Neuronal stem cell (in vitro differentiated cells): ENCODE results near the gene ZNF628. TPM values are rescaled to one million over a fixed set of nuclear protein-coding genes. Genes with fewer than 3 reads are reported as not detected.

Experiments used
- DNase-seq: peaks from one replicate; pipeline ENCODE4 v3.0.0-alpha.2; 2013; ENCODE audit warnings: low spot score
- H2AFZ ChIP-seq: one replicate; pipeline ENCODE4 v1.6.1; 2013; ENCODE audit warnings: mild to moderate bottlenecking, low read length, inconsistent platforms
- H2AK5ac ChIP-seq: 2 replicates; pipeline ENCODE4 v1.6.1; 2013; ENCODE audit warnings: low read depth, mild to moderate bottlenecking, inconsistent platforms, low read length, moderate library complexity, mixed read lengths
- H2BK120ac ChIP-seq: 2 replicates; pipeline ENCODE4 v1.6.1; 2013; ENCODE audit warnings: low read depth, mild to moderate bottlenecking, inconsistent platforms, low read length, moderate library complexity, mixed read lengths
- H2BK12ac ChIP-seq: one replicate; pipeline ENCODE4 v1.6.1; 2013; ENCODE audit warnings: low read length, inconsistent platforms
- H2BK15ac ChIP-seq: 2 replicates; pipeline ENCODE4 v1.6.1; 2013; ENCODE audit warnings: mild to moderate bottlenecking, low read length, inconsistent platforms, mixed read lengths
- H2BK5ac ChIP-seq: one replicate; pipeline ENCODE4 v1.6.1; 2013; ENCODE audit warnings: inconsistent platforms, mild to moderate bottlenecking, low read length, moderate library complexity
- H3K14ac ChIP-seq: one replicate; pipeline ENCODE4 v1.6.1; 2013; ENCODE audit warnings: low read length, inconsistent platforms
- H3K18ac ChIP-seq: 2 replicates; pipeline ENCODE4 v1.6.1; 2013; ENCODE audit warnings: low read length, inconsistent platforms
- H3K23ac ChIP-seq: 2 replicates; pipeline ENCODE4 v1.6.1; 2013; ENCODE audit warnings: low read depth, mild to moderate bottlenecking, mixed read lengths, low read length, inconsistent platforms; ENCODE audit not compliant: poor library complexity
- H3K27ac ChIP-seq: replicated peaks from 3 replicates; pipeline ENCODE4 v1.5.1; 2013; ENCODE audit warnings: low read length, inconsistent platforms
- H3K27me3 ChIP-seq, 3 experiments: 2 replicates each; pipeline ENCODE4 v1.6.1; 2013; ENCODE audit warnings: low read length in 3 of 3, mild to moderate bottlenecking in 2 of 3, inconsistent platforms in 1 of 3, low read depth in 1 of 3, mixed read lengths in 1 of 3, moderate library complexity in 1 of 3; ENCODE audit not compliant: control insufficient read depth in 3 of 3, insufficient read depth in 3 of 3
- H3K36me3 ChIP-seq, 2 donors: replicated peaks in 1 of 2; 2 replicates each; pipeline ENCODE4 v1.6.1; 2013; ENCODE audit warnings: low read length in 2 of 2; ENCODE audit not compliant: control insufficient read depth in 2 of 2, insufficient read depth in 2 of 2
- H3K4ac ChIP-seq: 2 replicates; pipeline ENCODE4 v1.6.1; 2013; ENCODE audit warnings: inconsistent platforms, mild to moderate bottlenecking, low read length, moderate library complexity
- H3K4me1 ChIP-seq, 2 donors: 1 replicate in 1 of 2; 2 replicates in 1 of 2; pipeline ENCODE4 v1.6.1; 2013; ENCODE audit warnings: low read length in 2 of 2, low read depth in 1 of 2; ENCODE audit not compliant: control insufficient read depth in 2 of 2, insufficient read depth in 1 of 2
- H3K4me2 ChIP-seq: one replicate; pipeline ENCODE4 v1.6.1; 2013; ENCODE audit warnings: mild to moderate bottlenecking, low read length, inconsistent platforms; ENCODE audit not compliant: insufficient read depth, poor library complexity, severe bottlenecking
- H3K4me3 ChIP-seq, 2 donors: 2 replicates each; pipeline ENCODE4 v1.5.1; 2013; ENCODE audit warnings: low read length in 2 of 2, mild to moderate bottlenecking in 2 of 2, inconsistent platforms in 1 of 2, moderate library complexity in 1 of 2
- H3K79me1 ChIP-seq: one replicate; pipeline ENCODE4 v1.6.1; 2013; ENCODE audit warnings: low read depth, mild to moderate bottlenecking, inconsistent platforms, low read length, moderate library complexity
- H3K9ac ChIP-seq: one replicate; pipeline ENCODE4 v1.6.1; 2013; ENCODE audit warnings: mild to moderate bottlenecking, low read depth, low read length, inconsistent platforms; ENCODE audit not compliant: poor library complexity
- H3K9me3 ChIP-seq, 2 donors: replicated peaks in 1 of 2; 2 replicates each; pipeline versions ENCODE3 to v1.6.1; 2013; ENCODE audit warnings: low read length in 2 of 2, mild to moderate bottlenecking in 2 of 2, inconsistent platforms in 1 of 2, low read depth in 1 of 2, mixed read lengths in 1 of 2, moderate library complexity in 1 of 2; ENCODE audit not compliant: control insufficient read depth in 2 of 2, insufficient read depth in 1 of 2
- H4K8ac ChIP-seq: one replicate; pipeline ENCODE4 v1.6.1; 2013; ENCODE audit warnings: low read depth, mild to moderate bottlenecking, inconsistent platforms, low read length, moderate library complexity
- H4K91ac ChIP-seq: one replicate; pipeline ENCODE4 v1.6.1; 2013; ENCODE audit warnings: low read length, low read depth, mild to moderate bottlenecking, inconsistent platforms; ENCODE audit not compliant: poor library complexity
- WGBS, 2 donors: extraction: QIAGEN DNeasy Blood & Tissue Kit; methylation state at CpG; one replicate each; pipeline ENCODE4 v1.1.7; 2013; ENCODE audit warnings: missing lambda C conversion rate in 2 of 2, mixed read lengths in 1 of 2; ENCODE audit not compliant: insufficient read length in 2 of 2, insufficient replicate concordance in 1 of 2; ENCODE audit errors: extremely low coverage in 2 of 2; 5-methylcytosine and 5-hydroxymethylcytosine counted together
- polyA plus RNA-seq, 2 experiments: library from polyadenylated mRNA; stranded (reverse); fragments of 200-250 nt; gene quantifications; one replicate each; pipeline ENCODE4 v1.2.3, GENCODE V29; 2013

The ZNF628 gene
- 8.4 TPM for polyA plus RNA-seq (2013, experiment 1 of 2)
- polyA plus RNA-seq (2013, experiment 2 of 2) = 8.7 TPM

- Histone ChIP-seq H2BK15ac (peak within 1 kb of the TSS; percentile 65), H4K8ac (peak within 1 kb of the TSS; percentile 96), H3K4ac (no peak within 1 kb of the TSS), H2BK12ac (no peak within 1 kb of the TSS), H2AK5ac (peak within 1 kb of the TSS; percentile 96), H3K18ac (peak within 1 kb of the TSS; percentile 86), H3K9ac (peak within 1 kb of the TSS; percentile 85), H3K79me1 (peaks cover 5% of the 10 kb centered on the region), H3K36me3 (peaks cover 0 to 5% of the 10 kb centered on the region in 2 donors), H2BK5ac (peak within 1 kb of the TSS; percentile 33), H3K14ac (no peak within 1 kb of the TSS), H4K91ac (no peak within 1 kb of the TSS), H3K27ac (peak within 1 kb of the TSS; percentile 89), H2AFZ (peak within 1 kb of the TSS; percentile 92), H3K23ac (no peak within 1 kb of the TSS), H3K9me3 (no peaks in the 10 kb centered on the region), H3K4me1 (peaks cover 11 to 27% of the 10 kb centered on the region in 2 donors), H3K4me3 (peak within 1 kb of the TSS; percentile 71 to 76), H3K4me2 (peak within 1 kb of the TSS; percentile 71), H3K27me3 (no peaks in the 10 kb centered on the region), H2BK120ac (no peak within 1 kb of the TSS)
- WGBS, 2 donors = no CpG with 5 or more reads among the region's 61 CpGs
- peak; percentile 97 for DNase-seq
Measured at GRCh38 chr19:55476100-55476775, at the start of gene ZNF628. Gene ZNF628 (plus strand): TSS chr19:55476617. CDS start chr19:55479911, 3,294 bp downstream.

GRCh38 chr19:55431183-55431582 lies 45.2 kb upstream of the ZNF628 start:
- Histone ChIP-seq H3K18ac (no peak overlapping the region), H4K8ac (no peak overlapping the region), H3K4ac (no peak overlapping the region), H3K27me3 (peaks cover 0 to 11% (median 0%) of the 10 kb centered on the region in 3 experiments), H4K91ac (no peak overlapping the region), H3K79me1 (peaks cover 2% of the 10 kb centered on the region), H3K4me2 (no peak overlapping the region), H3K23ac (no peak overlapping the region), H3K4me1 (no peaks in the 10 kb centered on the region), H2BK5ac (no peak overlapping the region), H3K14ac (no peak overlapping the region), H2AFZ (no peak overlapping the region), H3K9me3 (peaks cover 0 to 15% of the 10 kb centered on the region in 2 donors), H2AK5ac (no peak overlapping the region), H2BK15ac (no peak overlapping the region), H2BK12ac (no peak overlapping the region), H3K36me3 (no peaks in the 10 kb centered on the region), H3K9ac (no peak overlapping the region), H2BK120ac (no peak overlapping the region), H3K4me3 (no peak overlapping the region), H3K27ac (no peak overlapping the region)
- no CpG with 5 or more reads among the region's 1 CpG for WGBS, 2 donors
- no peak for DNase-seq

- H2AK5ac ChIP-seq = no peak overlapping the region
- H2BK15ac ChIP-seq = no peak overlapping the region
- peaks cover 0 to 11% (median 0%) of the 10 kb centered on the region in 3 experiments for H3K27me3 ChIP-seq
- peaks cover 0 to 15% of the 10 kb centered on the region in 2 donors for H3K9me3 ChIP-seq
- no peaks in the 10 kb centered on the region for H3K4me1 ChIP-seq
- no CpG with 5 or more reads among the region's 14 CpGs for WGBS, 2 donors
- H3K23ac ChIP-seq = no peak overlapping the region
- H2BK5ac ChIP-seq = no peak overlapping the region
- no peak overlapping the region for H3K18ac ChIP-seq
- no peak overlapping the region for H3K4ac ChIP-seq
- H4K91ac ChIP-seq = no peak overlapping the region
- H3K36me3 ChIP-seq = no peaks in the 10 kb centered on the region
- H3K14ac ChIP-seq = no peak overlapping the region
- no peak overlapping the region for H4K8ac ChIP-seq
- DNase-seq = no peak
- H3K4me3 ChIP-seq = no peak overlapping the region
- H3K27ac ChIP-seq = no peak overlapping the region
- H3K9ac ChIP-seq = no peak overlapping the region
- H2BK120ac ChIP-seq = no peak overlapping the region
- H3K4me2 ChIP-seq = no peak overlapping the region
- peaks cover 2% of the 10 kb centered on the region for H3K79me1 ChIP-seq
- no peak overlapping the region for H2AFZ ChIP-seq
- no peak overlapping the region for H2BK12ac ChIP-seq
Measured at GRCh38 chr19:55432241-55432959, 44.0 kb upstream of the ZNF628 start.

GRCh38 chr19:55433292-55433691 lies 43.1 kb upstream of the ZNF628 start:
- H2AFZ ChIP-seq = no peak overlapping the region
- no peak overlapping the region for H2BK15ac ChIP-seq
- H3K14ac ChIP-seq = no peak overlapping the region
- H3K27ac ChIP-seq = no peak overlapping the region
- no peak overlapping the region for H3K4me2 ChIP-seq
- no peak overlapping the region for H3K18ac ChIP-seq
- H3K4ac ChIP-seq = no peak overlapping the region
- no peak overlapping the region for H4K91ac ChIP-seq
- no peak overlapping the region for H3K4me3 ChIP-seq
- H2BK120ac ChIP-seq = no peak overlapping the region
- H3K9me3 ChIP-seq = peaks cover 0 to 15% of the 10 kb centered on the region in 2 donors
- H3K23ac ChIP-seq = no peak overlapping the region
- no peaks in the 10 kb centered on the region for H3K4me1 ChIP-seq
- H3K36me3 ChIP-seq = no peaks in the 10 kb centered on the region
- no peak overlapping the region for H2BK5ac ChIP-seq
- no peak overlapping the region for H2AK5ac ChIP-seq
- H3K27me3 ChIP-seq = peaks cover 0 to 13% (median 2%) of the 10 kb centered on the region in 3 experiments
- no peak overlapping the region for H4K8ac ChIP-seq
- no peak overlapping the region for H2BK12ac ChIP-seq
- peaks cover 4% of the 10 kb centered on the region for H3K79me1 ChIP-seq
- WGBS, 2 donors = no CpG with 5 or more reads among the region's 48 CpGs
- no peak overlapping the region for H3K9ac ChIP-seq
- DNase-seq = no peak
